ENCODE results near the gene KLB.
A peak's percentile ranks its signal among the peaks of the same experiment; 100 is the strongest.

The KLB gene

DNA sequence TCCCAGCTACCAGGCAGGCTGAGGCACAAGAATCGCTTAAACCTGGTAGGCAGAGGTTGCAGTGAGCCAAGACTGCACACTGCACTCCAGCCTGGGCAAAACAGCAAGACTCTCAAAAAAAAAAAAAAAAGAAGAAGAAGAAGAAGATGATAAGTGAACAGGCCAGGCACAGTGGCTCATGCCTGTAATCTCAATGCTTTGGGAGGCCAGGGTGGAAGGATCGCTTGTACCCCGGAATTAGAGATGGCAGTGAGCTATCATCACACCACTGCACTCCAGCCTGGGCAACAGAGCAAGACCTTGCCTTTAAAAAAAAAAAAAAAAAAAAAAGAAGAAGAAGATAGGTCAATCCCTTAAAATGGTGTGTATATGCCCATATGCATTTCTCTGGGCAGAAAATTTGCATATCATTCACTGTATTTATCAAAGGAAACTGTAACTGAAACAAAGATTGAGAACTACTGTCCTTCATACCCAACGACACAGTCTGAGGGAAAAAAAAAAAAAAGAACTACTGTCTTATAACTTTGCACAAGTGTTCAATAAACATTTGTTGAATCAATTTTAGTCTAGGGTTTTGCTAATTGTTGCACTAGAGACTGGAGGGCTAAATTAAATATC, 42.8 kb upstream of the KLB start:
- peak overlapping the region; percentile 13 for H3K27ac ChIP-seq (replicated peaks)
- DNase-seq (ENCODE audit: low read depth in 1 of 2, low spot score in 1 of 2), result no peak
- TF ChIP-seq GABPA (IDR thresholded peaks at IDR 0.05; ENCODE audit: low read depth) (no peak), SPI1 (IDR thresholded peaks at IDR 0.05; ENCODE audit: borderline replicate concordance, low read depth) (no peak), POLR2AphosphoS5 (IDR thresholded peaks at IDR 0.05; ENCODE audit: low read depth) (no peak), CTCF (IDR thresholded peaks at IDR 0.05; ENCODE audit: insufficient read depth, low read length) (no peak)
- TF ChIP-seq, protein P1, sequence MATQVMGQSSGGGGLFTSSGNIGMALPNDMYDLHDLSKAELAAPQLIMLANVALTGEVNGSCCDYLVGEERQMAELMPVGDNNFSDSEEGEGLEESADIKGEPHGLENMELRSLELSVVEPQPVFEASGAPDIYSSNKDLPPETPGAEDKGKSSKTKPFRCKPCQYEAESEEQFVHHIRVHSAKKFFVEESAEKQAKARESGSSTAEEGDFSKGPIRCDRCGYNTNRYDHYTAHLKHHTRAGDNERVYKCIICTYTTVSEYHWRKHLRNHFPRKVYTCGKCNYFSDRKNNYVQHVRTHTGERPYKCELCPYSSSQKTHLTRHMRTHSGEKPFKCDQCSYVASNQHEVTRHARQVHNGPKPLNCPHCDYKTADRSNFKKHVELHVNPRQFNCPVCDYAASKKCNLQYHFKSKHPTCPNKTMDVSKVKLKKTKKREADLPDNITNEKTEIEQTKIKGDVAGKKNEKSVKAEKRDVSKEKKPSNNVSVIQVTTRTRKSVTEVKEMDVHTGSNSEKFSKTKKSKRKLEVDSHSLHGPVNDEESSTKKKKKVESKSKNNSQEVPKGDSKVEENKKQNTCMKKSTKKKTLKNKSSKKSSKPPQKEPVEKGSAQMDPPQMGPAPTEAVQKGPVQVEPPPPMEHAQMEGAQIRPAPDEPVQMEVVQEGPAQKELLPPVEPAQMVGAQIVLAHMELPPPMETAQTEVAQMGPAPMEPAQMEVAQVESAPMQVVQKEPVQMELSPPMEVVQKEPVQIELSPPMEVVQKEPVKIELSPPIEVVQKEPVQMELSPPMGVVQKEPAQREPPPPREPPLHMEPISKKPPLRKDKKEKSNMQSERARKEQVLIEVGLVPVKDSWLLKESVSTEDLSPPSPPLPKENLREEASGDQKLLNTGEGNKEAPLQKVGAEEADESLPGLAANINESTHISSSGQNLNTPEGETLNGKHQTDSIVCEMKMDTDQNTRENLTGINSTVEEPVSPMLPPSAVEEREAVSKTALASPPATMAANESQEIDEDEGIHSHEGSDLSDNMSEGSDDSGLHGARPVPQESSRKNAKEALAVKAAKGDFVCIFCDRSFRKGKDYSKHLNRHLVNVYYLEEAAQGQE (IDR thresholded peaks at IDR 0.05; ENCODE audit: insufficient replicate concordance, low read depth), result no peak
- H3K27me3 ChIP-seq (ENCODE audit: insufficient read depth, poor library complexity, severe bottlenecking), result no peaks in the 10 kb centered on the region
- H3K4me3 ChIP-seq (replicated peaks; ENCODE audit: insufficient read depth, low read length), result no peak overlapping the region

DNA sequence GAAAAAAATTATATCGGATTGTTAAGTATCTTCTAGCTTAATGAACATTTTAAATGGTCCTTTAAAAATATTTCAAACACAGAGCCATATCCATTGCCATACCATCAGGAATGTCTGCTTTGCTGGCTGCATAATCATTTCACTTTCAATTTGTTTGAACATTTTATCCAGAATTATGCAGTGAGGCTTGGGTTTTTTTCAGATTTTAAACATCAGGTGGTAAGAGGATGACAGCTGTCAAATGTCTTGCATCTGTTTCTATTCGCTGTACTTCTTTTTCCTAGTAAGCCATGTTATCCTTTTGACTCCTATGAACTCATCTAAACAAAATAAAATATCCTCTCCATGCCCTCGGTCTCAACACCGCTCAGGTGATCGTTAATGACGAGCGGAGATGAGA, 41.4 kb upstream of the KLB start:
- TF ChIP-seq POLR2AphosphoS5 (IDR thresholded peaks at IDR 0.05; ENCODE audit: low read depth), result no peak
- TF ChIP-seq, protein P1 (IDR thresholded peaks at IDR 0.05; ENCODE audit: insufficient replicate concordance, low read depth), result no peak
- no peak for TF ChIP-seq CTCF (IDR thresholded peaks at IDR 0.05; ENCODE audit: insufficient read depth, low read length)
- no peak for TF ChIP-seq SPI1 (IDR thresholded peaks at IDR 0.05; ENCODE audit: borderline replicate concordance, low read depth)
- TF ChIP-seq GABPA (IDR thresholded peaks at IDR 0.05; ENCODE audit: low read depth), result no peak
- H3K27me3 ChIP-seq (ENCODE audit: insufficient read depth, poor library complexity, severe bottlenecking), result no peaks in the 10 kb centered on the region
- peak overlapping the region; percentile 92 for H3K27ac ChIP-seq (replicated peaks)
- DNase-seq (ENCODE audit: low read depth in 1 of 2, low spot score in 1 of 2), result no peak
- peak overlapping the region; percentile 95 for H3K4me3 ChIP-seq (replicated peaks; ENCODE audit: insufficient read depth, low read length)

DNA sequence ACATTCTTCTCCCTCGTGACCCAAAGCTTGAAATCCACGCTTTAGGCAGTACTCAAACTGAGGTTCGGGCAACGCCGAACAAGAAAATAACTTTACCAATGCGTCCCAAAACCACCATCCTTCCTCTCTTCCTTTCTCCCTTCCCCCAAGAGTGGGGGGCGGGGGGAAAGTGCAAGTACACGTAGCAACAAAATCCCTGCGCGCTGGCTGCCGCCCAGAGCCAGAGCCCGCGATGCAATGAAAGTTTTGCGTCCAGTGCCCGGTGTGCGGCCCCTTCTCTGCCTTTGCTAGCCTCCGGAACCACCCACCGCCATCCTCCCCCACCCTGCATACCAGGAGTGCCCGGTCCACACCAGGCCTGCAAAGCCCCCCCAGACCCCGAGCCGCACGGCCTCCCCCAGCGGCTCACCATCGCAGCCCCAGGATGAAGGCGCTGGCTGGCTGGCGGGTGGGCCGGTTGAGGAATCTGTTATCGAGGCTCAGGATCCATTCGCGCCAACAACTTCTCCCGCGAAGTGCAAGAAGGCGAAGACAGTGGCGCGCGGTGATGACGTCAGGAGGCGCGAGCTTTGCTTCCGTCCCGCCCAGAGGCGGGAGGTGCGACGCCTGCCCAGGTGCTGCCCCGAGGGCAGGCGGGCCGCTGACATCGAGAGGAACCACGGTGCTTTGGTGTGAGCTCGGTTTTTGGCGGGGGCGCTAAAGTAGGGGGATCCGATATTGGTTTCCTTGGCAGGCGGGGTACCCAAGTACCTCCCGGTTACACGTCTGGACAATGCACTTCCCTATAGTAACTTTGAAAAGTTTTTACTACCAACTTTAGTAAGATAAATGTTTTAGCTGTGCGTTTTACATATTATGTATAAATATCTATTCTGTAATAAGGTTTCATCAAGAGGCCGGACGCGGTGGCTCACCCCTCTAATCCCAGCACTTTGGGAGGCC, 40.6 kb upstream of the KLB start, which contains the start of gene RFC1:
Gene RFC1, minus strand, starts transcription at position 533 of the 942 bp plus-strand sequence. Its CDS starts 121 bp downstream, at position 412.
- H3K27ac ChIP-seq (replicated peaks), result peak within 1 kb of the TSS; percentile 92
- H3K27me3 ChIP-seq (ENCODE audit: insufficient read depth, poor library complexity, severe bottlenecking), result no peaks in the 10 kb centered on the region
- TF ChIP-seq, protein P1 (IDR thresholded peaks at IDR 0.05; ENCODE audit: insufficient replicate concordance, low read depth), result no peak
- peak; percentile 65 for TF ChIP-seq SPI1 (IDR thresholded peaks at IDR 0.05; ENCODE audit: borderline replicate concordance, low read depth)
- peak; percentile 87 for TF ChIP-seq POLR2AphosphoS5 (IDR thresholded peaks at IDR 0.05; ENCODE audit: low read depth)
- peak within 1 kb of the TSS; percentile 95 for H3K4me3 ChIP-seq (replicated peaks; ENCODE audit: insufficient read depth, low read length)
- DNase-seq (ENCODE audit: low read depth in 1 of 2, low spot score in 1 of 2), result peak; percentile 87 to 90
